Sigmoid colon (tissue), 7 donors: Measurements from ENCODE around the gene ANO4. TPM values are rescaled to one million over a fixed set of nuclear protein-coding genes. Genes with fewer than 3 reads are reported as not detected.

Experiments used
- DNase-seq: peaks from one replicate; pipeline ENCODE4 v3.0.0-alpha.2; 2019
- H3K27ac ChIP-seq, 4 donors: fragments of 200-600 bp; sonication (generic); one replicate each; pipeline ENCODE4 v1.5.1; 2016 to 2019; ENCODE audit warnings: mild to moderate bottlenecking in 1 of 4
- H3K27me3 ChIP-seq, 3 donors: fragments of 200-600 bp; sonication (generic); one replicate each; pipeline ENCODE4 v1.5.1; 2019; ENCODE audit warnings: mild to moderate bottlenecking in 1 of 3
- H3K36me3 ChIP-seq, 4 donors: fragments of 200-600 bp; sonication (generic); one replicate each; pipeline ENCODE4 v1.5.1; 2016 to 2019
- H3K4me1 ChIP-seq, 4 donors: fragments of 200-600 bp; sonication (generic); one replicate each; pipeline ENCODE4 v1.5.1; 2017 to 2019
- H3K4me3 ChIP-seq, 4 donors: fragments of 200-600 bp; sonication (generic); one replicate each; pipeline ENCODE4 v1.5.1; 2017 to 2019; ENCODE audit warnings: mild to moderate bottlenecking in 2 of 4, moderate library complexity in 1 of 4
- H3K9me3 ChIP-seq, 4 donors: fragments of 200-600 bp in 3 of 4; sonication (generic) in 3 of 4; one replicate each; pipeline versions ENCODE4 v1.5.1 to v1.6.1; 2013 to 2019
- CTCF ChIP-seq, 4 experiments: fragments of 450-650 bp in 3 of 4; fragments of 200-600 bp in 1 of 4; IDR thresholded peaks; one replicate each; pipeline ENCODE4 v1.5.1; 2016 to 2019; ENCODE audit warnings: antibody characterized with exemption in 4 of 4, mild to moderate bottlenecking in 3 of 4, moderate library complexity in 2 of 4
- EP300 ChIP-seq, 4 donors: sonication (generic); formaldehyde crosslinking; IDR thresholded peaks; one replicate each; pipeline ENCODE4 v1.6.1; 2017; ENCODE audit warnings: antibody characterized with exemption in 4 of 4
- POLR2A ChIP-seq, 2 donors: fragments of 450-650 bp; IDR thresholded peaks; one replicate each; pipeline ENCODE4 v1.6.1; 2016; ENCODE audit warnings: antibody characterized with exemption in 2 of 2, mild to moderate bottlenecking in 2 of 2, moderate library complexity in 2 of 2
- POLR2AphosphoS5 ChIP-seq, 4 donors: sonication (generic); formaldehyde crosslinking; IDR thresholded peaks; one replicate each; pipeline ENCODE4 v1.6.1; 2017; ENCODE audit warnings: antibody characterized with exemption in 4 of 4
- WGBS, 2 donors: extraction: QIAGEN DNeasy Blood & Tissue Kit; methylation state at CpG; one replicate each; pipeline ENCODE4 v1.1.7; 2013; 5-methylcytosine and 5-hydroxymethylcytosine counted together
- intact Hi-C: fragments of 100-400 bp; cut with DNase I; formaldehyde crosslinking; loops from one replicate; pipeline ENCODE4 v1.15.1; 2023
- polyA plus RNA-seq, 3 donors: library from polyadenylated mRNA; stranded (reverse); fragments of 200-250 nt; gene quantifications; one replicate each; pipeline ENCODE4 v1.2.3, GENCODE V29; 2013
- total RNA-seq, 4 donors: library from RNA; depleted of rRNA; stranded (reverse); fragments of >200 nt; gene quantifications; one replicate each; pipeline ENCODE4 v1.1.0, GENCODE V29; 2016
- donor health status: healthy with polysubstance abuse.
- donor health status: Bipolar disorder and iron deficiency.
- donor health status: healthy.

ANO4 gene
- total and polyA plus RNA-seq, 7 donors = 0.09 to 3.3 (median 0.41) TPM; not detected in 2

DNA sequence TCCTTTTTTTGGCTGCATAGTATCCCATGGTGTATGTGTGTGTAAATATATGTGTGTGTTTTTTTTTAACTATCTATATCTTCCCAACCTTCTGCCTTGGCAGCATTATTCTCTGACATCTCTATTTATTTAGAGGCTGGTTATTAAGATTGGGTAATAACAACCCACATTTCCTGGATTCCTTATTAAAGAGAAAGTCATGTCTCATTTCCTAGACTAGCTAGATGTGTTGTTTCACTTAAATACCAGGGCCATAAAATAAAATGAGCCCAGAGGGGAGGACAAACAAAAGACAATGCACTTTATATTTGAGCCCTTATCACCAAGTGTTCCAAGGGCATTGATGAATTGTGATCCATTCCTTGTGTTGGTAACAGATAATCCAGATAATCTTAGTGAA is 246.4 kb downstream of the ANO4 start:
- no peak for DNase-seq
- H3K9me3 ChIP-seq = no peaks in the 10 kb centered on the region
- no peak overlapping the region for H3K4me3 ChIP-seq
- intact Hi-C loops = no loop called here
- no peaks in the 10 kb centered on the region for H3K27me3 ChIP-seq
- TF ChIP-seq CTCF (IDR thresholded peaks at IDR 0.05) (no peak), POLR2A (IDR thresholded peaks at IDR 0.05) (no peak), EP300 (IDR thresholded peaks at IDR 0.05) (no peak), POLR2AphosphoS5 (IDR thresholded peaks at IDR 0.05) (no peak)
- no peak overlapping the region for H3K27ac ChIP-seq
- no peaks in the 10 kb centered on the region for H3K36me3 ChIP-seq
- H3K4me1 ChIP-seq = peaks cover 0 to 10% (median 4%) of the 10 kb centered on the region in 4 donors

GRCh38 chr12:101042211-101042610 is 247.6 kb downstream of the ANO4 start:
- Histone ChIP-seq H3K4me1 (peaks cover 0 to 10% (median 5%) of the 10 kb centered on the region in 4 donors), H3K36me3 (no peaks in the 10 kb centered on the region), H3K27ac (no peak overlapping the region), H3K9me3 (no peaks in the 10 kb centered on the region), H3K4me3 (no peak overlapping the region), H3K27me3 (no peaks in the 10 kb centered on the region)
- intact Hi-C loops = no loop called here
- no peak for TF ChIP-seq CTCF (IDR thresholded peaks at IDR 0.05)
- no peak for TF ChIP-seq POLR2AphosphoS5 (IDR thresholded peaks at IDR 0.05)
- no peak for TF ChIP-seq EP300 (IDR thresholded peaks at IDR 0.05)
- no peak for TF ChIP-seq POLR2A (IDR thresholded peaks at IDR 0.05)
- no peak for DNase-seq
- WGBS, 2 donors = 40 to 76% methylated on average over 8 of the region's 8 CpGs

DNA sequence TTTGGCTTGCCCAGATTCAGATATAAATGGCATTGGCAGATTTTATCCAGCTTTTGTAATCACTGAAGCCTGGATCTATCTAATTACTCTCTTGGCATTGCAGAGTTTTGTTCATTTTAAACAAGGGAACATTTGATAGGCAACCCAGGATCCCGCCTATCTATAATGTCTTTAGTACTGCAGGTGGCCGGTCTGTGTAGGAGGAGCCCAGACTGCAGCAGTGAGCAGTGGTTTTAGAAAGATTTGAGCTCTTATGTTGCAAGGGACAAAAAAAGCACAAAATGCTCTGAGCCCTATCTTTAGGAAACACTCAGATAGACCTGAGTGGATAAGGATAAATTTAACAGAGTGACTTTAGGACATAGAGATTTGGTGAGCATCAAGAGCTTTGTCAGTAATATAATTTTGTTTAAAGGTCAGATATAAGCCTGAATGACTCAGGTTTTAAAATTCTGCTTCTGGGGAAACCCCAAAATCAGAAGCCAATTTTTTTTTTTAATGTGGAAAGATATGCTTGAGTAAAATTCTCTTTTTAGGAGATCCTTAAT is 250.0 kb downstream of the ANO4 start:
- TF ChIP-seq EP300 (IDR thresholded peaks at IDR 0.05) = no peak
- TF ChIP-seq POLR2AphosphoS5 (IDR thresholded peaks at IDR 0.05) = no peak
- TF ChIP-seq POLR2A (IDR thresholded peaks at IDR 0.05) = no peak
- TF ChIP-seq CTCF (IDR thresholded peaks at IDR 0.05) = no peak
- Histone ChIP-seq H3K9me3 (no peaks in the 10 kb centered on the region), H3K36me3 (no peaks in the 10 kb centered on the region), H3K4me1 (peaks cover 0 to 10% (median 5%) of the 10 kb centered on the region in 4 donors), H3K27me3 (no peaks in the 10 kb centered on the region), H3K4me3 (no peak overlapping the region), H3K27ac (no peak overlapping the region)
- intact Hi-C loops = no loop called here
- 26 to 68% methylated on average over 2 of the region's 2 CpGs for WGBS, 2 donors
- no peak for DNase-seq

DNA sequence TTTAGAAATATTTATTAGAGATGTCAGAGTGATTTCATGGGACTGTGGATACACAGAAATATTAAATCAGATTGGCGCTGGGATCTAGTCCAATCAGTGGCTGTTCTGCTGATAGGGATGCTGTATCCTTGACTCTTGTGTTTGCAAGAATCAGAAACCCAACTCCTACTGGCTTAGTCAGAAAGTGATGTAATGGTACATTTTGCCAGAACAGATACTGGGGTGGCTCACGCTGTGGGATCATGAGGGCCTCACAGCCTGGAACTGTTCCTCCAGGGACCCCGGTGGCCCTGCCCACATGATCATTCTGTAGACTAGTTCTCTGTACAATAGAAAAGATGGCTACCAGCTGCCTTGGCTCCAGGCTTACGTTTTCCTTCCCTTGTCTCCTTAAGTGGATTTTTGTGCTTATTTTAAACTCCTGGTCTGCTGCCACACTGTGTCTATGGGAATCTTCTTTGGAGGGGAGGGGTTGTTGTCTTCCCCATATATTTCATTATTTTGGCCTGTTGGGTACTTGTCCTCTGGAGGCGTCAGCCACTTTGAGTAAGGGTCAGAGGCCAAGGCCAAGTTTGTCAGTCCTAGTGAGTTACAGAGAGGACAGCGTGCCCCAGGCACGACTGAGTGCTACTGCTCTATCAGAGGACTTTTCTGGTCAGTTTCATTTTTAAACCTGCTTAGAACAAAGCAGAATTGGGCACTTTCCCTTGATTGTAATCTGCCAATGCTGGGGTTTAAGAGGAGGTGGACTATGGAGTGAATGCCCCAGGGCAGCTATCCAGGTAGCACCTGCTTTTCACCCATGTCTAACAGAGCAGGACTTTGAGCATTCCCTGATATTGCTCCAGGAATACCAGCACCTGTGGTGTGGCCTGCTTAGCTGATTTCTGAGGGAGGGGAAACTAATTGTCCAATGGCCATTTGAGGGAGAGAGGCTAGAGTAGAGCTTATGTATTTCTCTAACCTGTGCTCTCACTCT is 251.2 kb downstream of the ANO4 start:
- Histone ChIP-seq H3K36me3 (no peaks in the 10 kb centered on the region), H3K4me1 (peaks cover 0 to 10% (median 5%) of the 10 kb centered on the region in 4 donors), H3K9me3 (no peaks in the 10 kb centered on the region), H3K4me3 (no peak overlapping the region), H3K27me3 (no peaks in the 10 kb centered on the region), H3K27ac (no peak overlapping the region)
- DNase-seq = no peak
- intact Hi-C loops = no loop called here
- TF ChIP-seq POLR2AphosphoS5 (IDR thresholded peaks at IDR 0.05) = no peak
- TF ChIP-seq CTCF (IDR thresholded peaks at IDR 0.05) = no peak
- no peak for TF ChIP-seq EP300 (IDR thresholded peaks at IDR 0.05)
- no peak for TF ChIP-seq POLR2A (IDR thresholded peaks at IDR 0.05)
- WGBS, 2 donors = 69 to 79% methylated on average over 7 of the region's 7 CpGs
